BJ (cell line): ENCODE data around the gene COX14. TPM values are rescaled to one million over a fixed set of nuclear protein-coding genes. Genes with fewer than 3 reads are reported as not detected.

Source experiments
- CTCF ChIA-PET: fragments of 350-600 bp; formaldehyde crosslinking; extraction: SDS; loops from one replicate; lab custom pipeline; 2021; ENCODE audit warnings: antibody characterized with exemption, inconsistent platforms; lab: Yijun Ruan, JAX
- POLR2A ChIA-PET: fragments of 300-600 bp; sonication (Branson Sonifier 250); formaldehyde crosslinking; extraction: SDS; loops from one replicate; lab custom pipeline; 2021; ENCODE audit warnings: antibody characterized with exemption; lab: Charles Lee
- DNase-seq: peaks from one replicate; pipeline ENCODE4 v3.0.0-alpha.2; 2011; ENCODE audit warnings: low read depth
- H3K27me3 ChIP-seq: 2 replicates; pipeline ENCODE4 v1.6.0; 2011; ENCODE audit warnings: low read length; ENCODE audit not compliant: control insufficient read depth, insufficient read depth
- H3K36me3 ChIP-seq: 2 replicates; pipeline ENCODE4 v1.5.1; 2011; ENCODE audit warnings: low read length; ENCODE audit not compliant: control insufficient read depth, insufficient read depth
- H3K4me3 ChIP-seq: 2 replicates; pipeline ENCODE4 v1.5.1; 2011; ENCODE audit warnings: low read depth, mild to moderate bottlenecking, control low read depth, low read length
- CTCF ChIP-seq: IDR thresholded peaks from 2 replicates; pipeline ENCODE4 v1.5.1; 2011; ENCODE audit warnings: low read depth, mild to moderate bottlenecking, control low read depth, inconsistent platforms, low read length, moderate library complexity; ENCODE audit not compliant: insufficient read depth
- polyA plus RNA-seq: library from polyadenylated mRNA; depleted of rRNA; stranded (reverse); fragments of >200 nt; gene quantifications from 2 replicates; pipeline ENCODE4 v1.2.3, GENCODE V29; 2011

COX14 gene
- polyA plus RNA-seq, 1 experiment, result 85.7 TPM

- peak; percentile 48 for DNase-seq
- Histone ChIP-seq H3K4me3 (peak within 1 kb of the TSS; percentile 62), H3K36me3 (peaks cover 7% of the 10 kb centered on the region), H3K27me3 (no peaks in the 10 kb centered on the region; the same call in 1 of the 2 replicates)
- peak; percentile 78 for TF ChIP-seq CTCF
- POLR2A ChIA-PET, result interaction anchor here (0.5 to 0.9 kb wide), 4 partner anchors 12 to 461 kb away, joined by 4 to 24 read pairs (median 8); partner anchors contain the start of gene COX14
- CTCF ChIA-PET, result interaction anchor here (0.6 to 3.6 kb wide), 18 partner anchors 8 to 614 kb away, joined by 3 to 23 read pairs (median 4); partner anchors contain the start of genes CERS5, COX14 and DIP2B
Observed at GRCh38 chr12:50084775-50085614, 27.0 kb upstream of the COX14 start, which contains the start of gene SMARCD1. TSS of gene SMARCD1 (plus strand) at chr12:50085342. CDS start at chr12:50085370, 28 bp downstream.

- DNase-seq, result no peak
- Histone ChIP-seq H3K27me3 (no peaks in the 10 kb centered on the region; the same call in 1 of the 2 replicates), H3K36me3 (peaks cover 7% of the 10 kb centered on the region), H3K4me3 (peak overlapping the region; percentile 62)
- CTCF ChIA-PET, result interaction anchor here (0.7 to 3.6 kb wide), 16 partner anchors 8 to 229 kb away, joined by 3 to 23 read pairs (median 5); partner anchors contain the start of genes CERS5 and COX14
- POLR2A ChIA-PET, result no interaction called here
- no peak for TF ChIP-seq CTCF
Observed at GRCh38 chr12:50085615-50086072, 26.4 kb upstream of the COX14 start.

DNA sequence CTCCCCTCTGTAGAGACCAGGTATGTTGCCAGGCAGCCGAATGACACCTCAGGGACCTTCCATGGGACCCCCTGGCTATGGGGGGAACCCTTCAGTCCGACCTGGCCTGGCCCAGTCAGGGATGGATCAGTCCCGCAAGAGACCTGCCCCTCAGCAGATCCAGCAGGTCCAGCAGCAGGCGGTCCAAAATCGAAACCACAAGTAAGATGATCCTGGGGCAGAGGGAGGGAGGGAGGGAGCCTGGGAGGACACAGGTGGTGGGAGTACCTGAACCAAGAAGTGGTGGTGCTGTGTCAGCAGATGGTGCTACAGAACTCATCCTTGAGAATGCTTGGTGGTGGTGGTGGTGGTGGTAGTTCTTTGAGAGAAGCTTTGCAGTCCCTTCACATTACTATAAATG lies 25.9 kb upstream of the COX14 start:
- no peak for TF ChIP-seq CTCF
- Histone ChIP-seq H3K4me3 (peak overlapping the region; percentile 62), H3K27me3 (no peaks in the 10 kb centered on the region; the same call in 1 of the 2 replicates), H3K36me3 (peaks cover 8% of the 10 kb centered on the region)
- DNase-seq, result no peak
- POLR2A ChIA-PET, result no interaction called here
- CTCF ChIA-PET, result interaction anchor here (0.7 to 3.6 kb wide), 4 partner anchors 10 to 228 kb away, joined by 4 to 23 read pairs (median 7); no protein-coding TSS in a partner anchor

- POLR2A ChIA-PET, result no interaction called here
- H3K27me3 ChIP-seq, result no peaks in the 10 kb centered on the region
- peaks cover 8% of the 10 kb centered on the region for H3K36me3 ChIP-seq
- no peak for DNase-seq
- CTCF ChIA-PET, result interaction anchor here (0.8 to 6.1 kb wide), 10 partner anchors 11 to 418 kb away, joined by 3 to 58 read pairs (median 4); partner anchors contain the start of genes COX14, DIP2B and GPD1
- no peak overlapping the region for H3K4me3 ChIP-seq
- no peak for TF ChIP-seq CTCF
Observed at GRCh38 chr12:50087151-50087550, 24.9 kb upstream of the COX14 start.

DNA sequence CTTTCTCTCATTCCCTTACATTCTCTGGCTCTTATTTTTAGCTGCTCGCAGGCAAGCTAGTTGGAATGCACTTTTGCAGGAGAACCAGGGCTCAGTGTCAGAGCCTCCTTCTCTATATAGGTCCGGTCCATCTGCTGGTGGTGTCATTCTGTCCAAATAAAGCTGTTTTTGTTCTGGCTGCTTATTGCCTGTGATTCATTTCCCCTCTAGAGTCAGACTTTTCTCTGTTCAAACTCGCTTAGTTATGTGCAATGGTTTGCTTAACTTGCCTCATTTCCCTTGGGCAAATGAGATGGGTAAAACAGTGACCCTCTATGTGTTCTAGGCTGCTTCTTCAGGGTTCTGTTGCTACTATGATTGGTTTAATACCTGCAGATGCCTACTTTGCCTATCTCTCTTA lies 24.0 kb upstream of the COX14 start:
- Histone ChIP-seq H3K4me3 (no peak overlapping the region), H3K36me3 (peaks cover 11% of the 10 kb centered on the region), H3K27me3 (no peaks in the 10 kb centered on the region)
- no peak for TF ChIP-seq CTCF
- ChIA-PET POLR2A (no interaction called here), CTCF (interaction anchor here (0.5 to 6.1 kb wide), 14 partner anchors 11 to 683 kb away, joined by 3 to 58 read pairs (median 4); partner anchors contain the start of genes COX14, DIP2B and GPD1)
- DNase-seq, result no peak
